ENCODE results near the gene INPP1.

DNA sequence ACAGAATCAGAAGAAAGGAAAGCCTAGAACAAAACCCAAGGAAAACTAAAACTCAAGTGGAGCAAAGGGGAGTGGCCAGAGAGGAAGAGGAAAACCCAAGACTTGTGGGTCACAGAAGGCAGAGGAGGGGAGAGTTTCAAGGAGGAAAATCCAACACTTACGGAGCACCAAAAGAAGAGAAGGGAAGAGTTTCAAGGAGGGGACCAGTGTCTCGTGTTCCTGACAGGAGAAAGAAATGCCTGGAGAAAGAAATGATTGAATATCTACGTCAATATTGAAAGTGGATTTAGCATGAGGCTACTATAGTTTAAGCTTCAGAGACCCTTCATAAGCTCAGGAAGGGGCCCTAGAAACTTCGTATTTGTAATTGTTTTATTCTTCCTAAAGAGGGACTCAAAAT lies 63.4 kb downstream of the INPP1 start:
- no peak for TF ChIP-seq CTCF (conservative IDR thresholded peaks at IDR 0.05; ENCODE audit: low read length)
- TF ChIP-seq EZH2phosphoT487 (IDR thresholded peaks at IDR 0.05; ENCODE audit: borderline replicate concordance, low read depth, low read length): no peak

Data from OCI-LY7 (cell line).